Measurements from ENCODE around the gene PIK3CA. TPM values are rescaled to one million over a fixed set of nuclear protein-coding genes. Genes with fewer than 3 reads are reported as not detected.
"Not testable (repeated sequence)": the region's sequence is repeated elsewhere in the genome, so short reads cannot be mapped to it uniquely, and the experiment has no call there.

Gene PIK3CA
- total and polyA plus RNA-seq, 10 of the 15 experiments (the other 5 are each of a cell fraction or from before 2014, with no cell fraction given) = 3.0 to 18.6 (median 9.0) TPM

DNA sequence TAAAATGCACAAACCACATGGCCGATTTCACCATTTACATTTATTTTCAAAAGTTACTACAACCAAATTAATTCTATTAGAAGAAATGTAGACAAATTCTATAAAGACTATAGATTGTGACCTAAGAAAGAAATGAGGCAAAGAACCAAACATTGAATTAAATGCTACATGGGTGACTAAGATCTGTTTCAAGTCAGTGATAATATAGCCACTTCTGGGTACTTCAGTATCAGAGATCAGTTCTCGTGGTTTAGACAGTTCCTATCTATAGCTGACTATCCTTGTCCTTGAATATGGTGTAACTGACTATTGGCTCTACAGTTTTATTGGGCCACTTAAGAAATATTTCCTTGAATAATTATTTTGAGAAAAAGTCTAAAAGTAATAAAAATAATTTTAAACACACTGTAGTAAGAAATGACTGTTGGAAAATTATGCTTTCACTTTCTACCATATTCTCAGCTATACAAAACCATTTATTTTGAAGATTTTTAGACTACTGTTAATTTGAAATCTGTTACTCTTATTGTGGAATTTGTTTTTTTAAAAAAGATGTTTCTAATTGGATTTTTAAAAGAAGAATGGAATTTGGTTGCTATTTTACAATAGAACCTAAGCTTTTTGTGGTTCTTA lies 88.6 kb downstream of the PIK3CA start:
- H3K36me3 ChIP-seq (ENCODE audit: control insufficient read depth in 2 of 2, insufficient read depth in 2 of 2, low read length in 1 of 2) = peaks cover 0 to 4% of the 10 kb centered on the region in 2 experiments; a peak in 2 of 4 replicates
- in situ Hi-C loops (cut with MboI) (no loop called here), intact Hi-C loops (cut with micrococcal nuclease; ENCODE audit: unreplicated experiment) (loop anchor here (2.0 kb wide), 1 partner anchor 88 kb away; the partner anchor contains the start of gene PIK3CA)
- TF ChIP-seq RUNX3 (IDR thresholded peaks at IDR 0.05; ENCODE audit: low read length) (peak; percentile 53), DPF2 (IDR thresholded peaks at IDR 0.05) (no peak), JUNB (IDR thresholded peaks at IDR 0.05) (0 out of 2 replicates have a peak, but pooled peaks have one; percentile 18)
- TF ChIP-seq, protein P1, sequence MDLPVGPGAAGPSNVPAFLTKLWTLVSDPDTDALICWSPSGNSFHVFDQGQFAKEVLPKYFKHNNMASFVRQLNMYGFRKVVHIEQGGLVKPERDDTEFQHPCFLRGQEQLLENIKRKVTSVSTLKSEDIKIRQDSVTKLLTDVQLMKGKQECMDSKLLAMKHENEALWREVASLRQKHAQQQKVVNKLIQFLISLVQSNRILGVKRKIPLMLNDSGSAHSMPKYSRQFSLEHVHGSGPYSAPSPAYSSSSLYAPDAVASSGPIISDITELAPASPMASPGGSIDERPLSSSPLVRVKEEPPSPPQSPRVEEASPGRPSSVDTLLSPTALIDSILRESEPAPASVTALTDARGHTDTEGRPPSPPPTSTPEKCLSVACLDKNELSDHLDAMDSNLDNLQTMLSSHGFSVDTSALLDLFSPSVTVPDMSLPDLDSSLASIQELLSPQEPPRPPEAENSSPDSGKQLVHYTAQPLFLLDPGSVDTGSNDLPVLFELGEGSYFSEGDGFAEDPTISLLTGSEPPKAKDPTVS (IDR thresholded peaks at IDR 0.05; ENCODE audit: low read depth, low read length) = no peak
- peak overlapping the region; percentile 9; the same call in 1 of the 2 replicates for H2AFZ ChIP-seq (ENCODE audit: control insufficient read depth, low read depth, low read length)
- FAIRE-seq (no peak), DNase-seq (ENCODE audit: low read depth, low spot score) (no peak), ATAC-seq (peak; percentile 92)
- peak overlapping the region; percentile 42; the same call in 1 of the 2 replicates for H3K27ac ChIP-seq (ENCODE audit: control insufficient read depth, insufficient read depth)
- H3K4me3 ChIP-seq = no peak overlapping the region
- H3K79me2 ChIP-seq (ENCODE audit: control insufficient read depth, insufficient read depth, low read length) = no peaks in the 10 kb centered on the region
- no TSS peak for BruUV-seq (replicated peaks)
- no peak overlapping the region for H3K9ac ChIP-seq (ENCODE audit: control insufficient read depth, insufficient read depth, low read length)
- H4K20me1 ChIP-seq (ENCODE audit: control insufficient read depth, insufficient read depth) = no peaks in the 10 kb centered on the region
- RAD21 ChIA-PET (ENCODE audit: unreplicated experiment) = interaction anchor here (0.8 to 1.5 kb wide), 3 partner anchors 88 to 190 kb away, joined by 3 to 6 read pairs (median 3); partner anchors contain the start of gene PIK3CA
- POLR2A ChIA-PET = interaction anchor here (0.8 to 1.2 kb wide), 2 partner anchors 12 to 14 kb away, joined by 3 read pairs; no protein-coding TSS in a partner anchor
- H3K27me3 ChIP-seq (replicated peaks in 1 of 2; ENCODE audit: control insufficient read depth in 2 of 2, insufficient read depth in 2 of 2, low read length in 1 of 2) = no peaks in the 10 kb centered on the region
- CTCF ChIA-PET = interaction anchor here (0.8 to 1.1 kb wide), 2 partner anchors 168 to 173 kb away, joined by 3 read pairs; no protein-coding TSS in a partner anchor
- SMC1A ChIA-PET (ENCODE audit: uncharacterized antibody, unreplicated experiment) = interaction anchor here (0.7 to 2.4 kb wide), 4 partner anchors 11 to 170 kb away, joined by 3 to 7 read pairs (median 3); no protein-coding TSS in a partner anchor
- WGBS (ENCODE audit: insufficient coverage, insufficient replicate concordance, low lambda C conversion rate, missing lambda C conversion rate) = 90% methylated on average over 2 of the region's 2 CpGs
- peaks cover 2% of the 10 kb centered on the region; the same call in 1 of the 2 replicates for H3K4me1 ChIP-seq (ENCODE audit: control insufficient read depth, insufficient read depth, low read length)
- H3K9me3 ChIP-seq (replicated peaks; ENCODE audit: control insufficient read depth, insufficient read depth, low read length) = no peaks in the 10 kb centered on the region
- no peak overlapping the region; the same call in 1 of the 2 replicates for H3K4me2 ChIP-seq (ENCODE audit: control insufficient read depth, insufficient read depth)

GRCh38 chr3:179240299-179240698 lies 92.1 kb downstream of the PIK3CA start:
- in situ Hi-C loops (cut with MboI); intact Hi-C loops (cut with micrococcal nuclease; ENCODE audit: unreplicated experiment): not testable (repeated sequence)

DNA sequence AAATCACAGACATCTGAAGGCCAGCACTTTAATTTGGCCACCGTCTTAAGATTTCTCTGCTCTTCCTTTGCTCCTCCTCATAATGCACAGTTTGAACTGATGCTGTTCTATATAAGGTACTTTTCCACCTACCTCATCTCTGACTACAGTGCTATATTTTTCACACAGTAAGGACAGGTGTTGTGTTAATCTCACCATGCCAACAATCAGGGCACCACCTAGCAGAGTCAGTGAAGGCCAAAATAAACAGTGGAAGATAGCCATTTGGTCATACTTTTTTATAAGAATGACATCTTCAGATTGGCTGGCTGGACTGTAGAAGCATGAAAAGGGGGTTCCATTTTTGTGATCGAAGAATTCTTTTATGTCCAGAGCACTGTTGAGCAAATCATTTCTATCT lies 94.7 kb downstream of the PIK3CA start:
- H2AFZ ChIP-seq (ENCODE audit: control insufficient read depth, low read depth, low read length); H3K9ac ChIP-seq (ENCODE audit: control insufficient read depth, insufficient read depth, low read length); CTCF ChIA-PET; H3K27ac ChIP-seq (ENCODE audit: control insufficient read depth, insufficient read depth); H3K4me3 ChIP-seq; FAIRE-seq; DNase-seq (ENCODE audit: low read depth, low spot score); in situ Hi-C loops (cut with MboI); H3K79me2 ChIP-seq (ENCODE audit: control insufficient read depth, insufficient read depth, low read length); RAD21 ChIA-PET (ENCODE audit: unreplicated experiment); ATAC-seq; intact Hi-C loops (cut with micrococcal nuclease; ENCODE audit: unreplicated experiment); BruUV-seq (replicated peaks); H3K36me3 ChIP-seq (ENCODE audit: control insufficient read depth in 2 of 2, insufficient read depth in 2 of 2, low read length in 1 of 2); H3K9me3 ChIP-seq (replicated peaks; ENCODE audit: control insufficient read depth, insufficient read depth, low read length); H4K20me1 ChIP-seq (ENCODE audit: control insufficient read depth, insufficient read depth); H3K4me2 ChIP-seq (ENCODE audit: control insufficient read depth, insufficient read depth); H3K27me3 ChIP-seq (replicated peaks in 1 of 2; ENCODE audit: control insufficient read depth in 2 of 2, insufficient read depth in 2 of 2, low read length in 1 of 2); H3K4me1 ChIP-seq (ENCODE audit: control insufficient read depth, insufficient read depth, low read length): not testable (repeated sequence)
- WGBS (ENCODE audit: insufficient coverage, insufficient replicate concordance, low lambda C conversion rate, missing lambda C conversion rate) = 100% methylated on average over 1 of the region's 2 CpGs
- ChIA-PET POLR2A (interaction anchor here (1.5 kb wide), 1 partner anchor 13 kb away, joined by 5 read pairs; no protein-coding TSS in a partner anchor), SMC1A (ENCODE audit: uncharacterized antibody, unreplicated experiment) (interaction anchor here (0.6 kb wide), 1 partner anchor 166 kb away, joined by 5 read pairs; no protein-coding TSS in a partner anchor)

More at GRCh38 chr3:179240299-179240698, 92.1 kb downstream of the PIK3CA start:
- H3K27me3 ChIP-seq (replicated peaks in 1 of 2; ENCODE audit: control insufficient read depth in 2 of 2, insufficient read depth in 2 of 2, low read length in 1 of 2); H4K20me1 ChIP-seq (ENCODE audit: control insufficient read depth, insufficient read depth); H2AFZ ChIP-seq (ENCODE audit: control insufficient read depth, low read depth, low read length); H3K79me2 ChIP-seq (ENCODE audit: control insufficient read depth, insufficient read depth, low read length); H3K36me3 ChIP-seq (ENCODE audit: control insufficient read depth in 2 of 2, insufficient read depth in 2 of 2, low read length in 1 of 2); POLR2A ChIA-PET; H3K9ac ChIP-seq (ENCODE audit: control insufficient read depth, insufficient read depth, low read length); CTCF ChIA-PET; H3K27ac ChIP-seq (ENCODE audit: control insufficient read depth, insufficient read depth); H3K9me3 ChIP-seq (replicated peaks; ENCODE audit: control insufficient read depth, insufficient read depth, low read length); DNase-seq (ENCODE audit: low read depth, low spot score); H3K4me2 ChIP-seq (ENCODE audit: control insufficient read depth, insufficient read depth); RAD21 ChIA-PET (ENCODE audit: unreplicated experiment); H3K4me1 ChIP-seq (ENCODE audit: control insufficient read depth, insufficient read depth, low read length); BruUV-seq (replicated peaks); H3K4me3 ChIP-seq; FAIRE-seq: not testable (repeated sequence)
- peak; percentile 66 for ATAC-seq
- WGBS (ENCODE audit: insufficient coverage, insufficient replicate concordance, low lambda C conversion rate, missing lambda C conversion rate) = 14% methylated on average over 1 of the region's 1 CpG
- SMC1A ChIA-PET (ENCODE audit: uncharacterized antibody, unreplicated experiment) = interaction anchor here (1.1 to 1.5 kb wide), 2 partner anchors 15 to 75 kb away, joined by 3 to 4 read pairs; no protein-coding TSS in a partner anchor

Measured in GM12878 (cell line).